Neural cell (in vitro differentiated cells): Measurements from ENCODE around the gene SH3BGRL. TPM values are rescaled to one million over a fixed set of nuclear protein-coding genes. Genes with fewer than 3 reads are reported as not detected.

Source experiments
- H2AFZ ChIP-seq: fragments of 200-600, 300-800 bp; sonication (generic), shearing (Covaris generic); 2 replicates; pipeline ENCODE4 v1.6.0; 2014; ENCODE audit warnings: low read depth, mild to moderate bottlenecking, antibody characterized with exemption, low read length, moderate library complexity
- H3F3A ChIP-seq: fragments of 200-600 bp; shearing (Covaris generic); 2 replicates; pipeline ENCODE4 v1.6.1; 2016; ENCODE audit warnings: mild to moderate bottlenecking, moderate library complexity, mixed read lengths, antibody characterized with exemption, low read length; ENCODE audit not compliant: insufficient read depth, poor library complexity, severe bottlenecking
- H3K27ac ChIP-seq: fragments of 200-600, 300-800 bp; sonication (generic), shearing (Covaris generic); 2 replicates; pipeline ENCODE4 v1.5.1; 2014; ENCODE audit warnings: mild to moderate bottlenecking, low read length, moderate library complexity
- H3K27me3 ChIP-seq: fragments of 300-800, 200-600 bp; sonication (generic), shearing (Covaris generic); 2 replicates; pipeline ENCODE4 v1.6.0; 2014; ENCODE audit warnings: mild to moderate bottlenecking, low read depth, low read length, moderate library complexity; ENCODE audit not compliant: insufficient read depth
- H3K36me3 ChIP-seq: fragments of 300-800, 200-600 bp; sonication (generic), shearing (Covaris generic); 2 replicates; pipeline ENCODE4 v1.5.1; 2014; ENCODE audit warnings: mild to moderate bottlenecking, antibody characterized with exemption, low read length, moderate library complexity; ENCODE audit not compliant: insufficient read depth
- H3K4me2 ChIP-seq: fragments of 300-800, 200-600 bp; sonication (generic), shearing (Covaris generic); 2 replicates; pipeline ENCODE4 v1.6.0; 2014; ENCODE audit warnings: mild to moderate bottlenecking, low read length
- H3K4me3 ChIP-seq: fragments of 300-800, 200-600 bp; sonication (generic), shearing (Covaris generic); 2 replicates; pipeline ENCODE4 v1.5.1; 2014; ENCODE audit warnings: mild to moderate bottlenecking, low read length, moderate library complexity
- H3K79me2 ChIP-seq: fragments of 200-600 bp; shearing (Covaris generic); replicated peaks from 2 replicates; pipeline ENCODE4 v1.6.0; 2014; ENCODE audit warnings: mild to moderate bottlenecking, low read length, moderate library complexity; ENCODE audit not compliant: insufficient read depth
- H3K9ac ChIP-seq: fragments of 300-800, 200-600 bp; sonication (generic), shearing (Covaris generic); 2 replicates; pipeline ENCODE4 v1.6.1; 2016; ENCODE audit warnings: mild to moderate bottlenecking, low read length, mixed read lengths
- H3K9me2 ChIP-seq: fragments of 200-600 bp; shearing (Covaris generic); 2 replicates; pipeline ENCODE4 v1.6.1; 2016; ENCODE audit warnings: mild to moderate bottlenecking, low read length, mixed read lengths; ENCODE audit not compliant: insufficient read depth
- H3K9me3 ChIP-seq: fragments of 200-600, 300-800 bp; sonication (generic), shearing (Covaris generic); 2 replicates; pipeline ENCODE4 v1.6.1; 2016; ENCODE audit warnings: mild to moderate bottlenecking, mixed run types, low read length, moderate library complexity, mixed read lengths
- H4K20me1 ChIP-seq: fragments of 200-600 bp; shearing (Covaris generic); 2 replicates; pipeline ENCODE4 v1.6.1; 2016; ENCODE audit warnings: mild to moderate bottlenecking, mixed run types; ENCODE audit not compliant: insufficient read depth
- EP300 ChIP-seq: fragments of 450-650 bp; conservative IDR thresholded peaks from 2 replicates; pipeline ENCODE4 v1.6.1; 2014; ENCODE audit warnings: antibody characterized with exemption, mild to moderate bottlenecking, moderate library complexity; ENCODE audit not compliant: poor library complexity, severe bottlenecking
- EZH2 ChIP-seq: fragments of 200-600, 300-800 bp; shearing (Covaris generic), sonication (generic); IDR thresholded peaks from 2 replicates; pipeline ENCODE4 v1.6.1; 2014; ENCODE audit warnings: antibody characterized with exemption, low read length, borderline replicate concordance, mild to moderate bottlenecking; ENCODE audit not compliant: insufficient read depth, poor library complexity, severe bottlenecking
- MXI1 ChIP-seq: fragments of 450-650 bp; conservative IDR thresholded peaks from 2 replicates; pipeline ENCODE4 v1.6.1; 2014; ENCODE audit warnings: antibody characterized with exemption, mild to moderate bottlenecking; ENCODE audit not compliant: poor library complexity, severe bottlenecking
- POLR2AphosphoS5 ChIP-seq: IDR thresholded peaks from 2 replicates; pipeline ENCODE4 v1.6.1; 2012
- RAD21 ChIP-seq: fragments of 450-650 bp; conservative IDR thresholded peaks from 2 replicates; pipeline ENCODE4 v1.6.1; 2014; ENCODE audit warnings: antibody characterized with exemption, mild to moderate bottlenecking, moderate library complexity
- SMC3 ChIP-seq: fragments of 450-650 bp; conservative IDR thresholded peaks from 2 replicates; pipeline ENCODE4 v1.6.1; 2014; ENCODE audit warnings: antibody characterized with exemption, mild to moderate bottlenecking, moderate library complexity; ENCODE audit not compliant: poor library complexity
- TAF1 ChIP-seq: IDR thresholded peaks from 2 replicates; pipeline ENCODE4 v1.6.1; 2012; ENCODE audit warnings: low read depth
- polyA plus RNA-seq: library from polyadenylated mRNA; depleted of rRNA; stranded (reverse); fragments of >200 nt; gene quantifications from 2 replicates; pipeline ENCODE4 v1.2.3, GENCODE V29; 2014
- TF ChIP-seq, protein P1 (sequence below): fragments of 450-650 bp; IDR thresholded peaks from 2 replicates; pipeline ENCODE4 v1.5.1; 2014; ENCODE audit warnings: antibody characterized with exemption, mild to moderate bottlenecking, moderate library complexity; ENCODE audit not compliant: poor library complexity, severe bottlenecking
- TF ChIP-seq, protein P2 (sequence below): IDR thresholded peaks from 2 replicates; pipeline ENCODE4 v1.6.1; 2012; ENCODE audit warnings: borderline replicate concordance

Gene SH3BGRL
- polyA plus RNA-seq, 1 donor from 2014 or later: 120 TPM

DNA sequence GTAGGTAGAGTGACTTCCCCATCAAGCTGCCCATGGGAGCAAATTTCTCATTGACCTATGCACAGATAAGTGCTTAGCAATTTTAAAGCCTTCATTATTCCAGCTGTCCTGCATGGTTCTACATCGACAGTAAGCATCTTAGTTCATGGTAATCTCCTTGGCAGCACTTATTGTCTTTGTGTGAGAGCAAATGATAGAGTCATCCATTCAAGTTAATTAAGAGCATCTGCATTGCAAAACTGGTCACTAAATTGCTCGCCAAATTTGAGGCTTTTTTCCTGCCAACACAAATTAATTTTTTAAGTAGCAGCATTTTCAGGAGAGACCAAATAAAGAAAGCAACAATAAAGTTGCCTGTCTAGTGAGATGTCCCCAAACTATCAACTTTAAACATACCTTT lies 76.7 kb downstream of the SH3BGRL start:
- no peak overlapping the region for H2AFZ ChIP-seq
- no peaks in the 10 kb centered on the region for H3K27me3 ChIP-seq
- no peaks in the 10 kb centered on the region for H4K20me1 ChIP-seq
- H3K27ac ChIP-seq: no peak overlapping the region
- TF ChIP-seq EP300 (no peak), EZH2 (no peak), SMC3 (no peak), MXI1 (no peak), POLR2AphosphoS5 (no peak), TAF1 (no peak), RAD21 (no peak)
- TF ChIP-seq, protein P1, sequence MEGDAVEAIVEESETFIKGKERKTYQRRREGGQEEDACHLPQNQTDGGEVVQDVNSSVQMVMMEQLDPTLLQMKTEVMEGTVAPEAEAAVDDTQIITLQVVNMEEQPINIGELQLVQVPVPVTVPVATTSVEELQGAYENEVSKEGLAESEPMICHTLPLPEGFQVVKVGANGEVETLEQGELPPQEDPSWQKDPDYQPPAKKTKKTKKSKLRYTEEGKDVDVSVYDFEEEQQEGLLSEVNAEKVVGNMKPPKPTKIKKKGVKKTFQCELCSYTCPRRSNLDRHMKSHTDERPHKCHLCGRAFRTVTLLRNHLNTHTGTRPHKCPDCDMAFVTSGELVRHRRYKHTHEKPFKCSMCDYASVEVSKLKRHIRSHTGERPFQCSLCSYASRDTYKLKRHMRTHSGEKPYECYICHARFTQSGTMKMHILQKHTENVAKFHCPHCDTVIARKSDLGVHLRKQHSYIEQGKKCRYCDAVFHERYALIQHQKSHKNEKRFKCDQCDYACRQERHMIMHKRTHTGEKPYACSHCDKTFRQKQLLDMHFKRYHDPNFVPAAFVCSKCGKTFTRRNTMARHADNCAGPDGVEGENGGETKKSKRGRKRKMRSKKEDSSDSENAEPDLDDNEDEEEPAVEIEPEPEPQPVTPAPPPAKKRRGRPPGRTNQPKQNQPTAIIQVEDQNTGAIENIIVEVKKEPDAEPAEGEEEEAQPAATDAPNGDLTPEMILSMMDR: no peak
- TF ChIP-seq, protein P2, sequence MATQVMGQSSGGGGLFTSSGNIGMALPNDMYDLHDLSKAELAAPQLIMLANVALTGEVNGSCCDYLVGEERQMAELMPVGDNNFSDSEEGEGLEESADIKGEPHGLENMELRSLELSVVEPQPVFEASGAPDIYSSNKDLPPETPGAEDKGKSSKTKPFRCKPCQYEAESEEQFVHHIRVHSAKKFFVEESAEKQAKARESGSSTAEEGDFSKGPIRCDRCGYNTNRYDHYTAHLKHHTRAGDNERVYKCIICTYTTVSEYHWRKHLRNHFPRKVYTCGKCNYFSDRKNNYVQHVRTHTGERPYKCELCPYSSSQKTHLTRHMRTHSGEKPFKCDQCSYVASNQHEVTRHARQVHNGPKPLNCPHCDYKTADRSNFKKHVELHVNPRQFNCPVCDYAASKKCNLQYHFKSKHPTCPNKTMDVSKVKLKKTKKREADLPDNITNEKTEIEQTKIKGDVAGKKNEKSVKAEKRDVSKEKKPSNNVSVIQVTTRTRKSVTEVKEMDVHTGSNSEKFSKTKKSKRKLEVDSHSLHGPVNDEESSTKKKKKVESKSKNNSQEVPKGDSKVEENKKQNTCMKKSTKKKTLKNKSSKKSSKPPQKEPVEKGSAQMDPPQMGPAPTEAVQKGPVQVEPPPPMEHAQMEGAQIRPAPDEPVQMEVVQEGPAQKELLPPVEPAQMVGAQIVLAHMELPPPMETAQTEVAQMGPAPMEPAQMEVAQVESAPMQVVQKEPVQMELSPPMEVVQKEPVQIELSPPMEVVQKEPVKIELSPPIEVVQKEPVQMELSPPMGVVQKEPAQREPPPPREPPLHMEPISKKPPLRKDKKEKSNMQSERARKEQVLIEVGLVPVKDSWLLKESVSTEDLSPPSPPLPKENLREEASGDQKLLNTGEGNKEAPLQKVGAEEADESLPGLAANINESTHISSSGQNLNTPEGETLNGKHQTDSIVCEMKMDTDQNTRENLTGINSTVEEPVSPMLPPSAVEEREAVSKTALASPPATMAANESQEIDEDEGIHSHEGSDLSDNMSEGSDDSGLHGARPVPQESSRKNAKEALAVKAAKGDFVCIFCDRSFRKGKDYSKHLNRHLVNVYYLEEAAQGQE: no peak
- H3K9me3 ChIP-seq: no peaks in the 10 kb centered on the region
- no peaks in the 10 kb centered on the region for H3K36me3 ChIP-seq
- no peak overlapping the region for H3K4me3 ChIP-seq
- H3F3A ChIP-seq: no peaks in the 10 kb centered on the region
- no peak overlapping the region for H3K4me2 ChIP-seq
- no peaks in the 10 kb centered on the region for H3K79me2 ChIP-seq
- H3K9ac ChIP-seq: no peak overlapping the region
- H3K9me2 ChIP-seq: no peaks in the 10 kb centered on the region

DNA sequence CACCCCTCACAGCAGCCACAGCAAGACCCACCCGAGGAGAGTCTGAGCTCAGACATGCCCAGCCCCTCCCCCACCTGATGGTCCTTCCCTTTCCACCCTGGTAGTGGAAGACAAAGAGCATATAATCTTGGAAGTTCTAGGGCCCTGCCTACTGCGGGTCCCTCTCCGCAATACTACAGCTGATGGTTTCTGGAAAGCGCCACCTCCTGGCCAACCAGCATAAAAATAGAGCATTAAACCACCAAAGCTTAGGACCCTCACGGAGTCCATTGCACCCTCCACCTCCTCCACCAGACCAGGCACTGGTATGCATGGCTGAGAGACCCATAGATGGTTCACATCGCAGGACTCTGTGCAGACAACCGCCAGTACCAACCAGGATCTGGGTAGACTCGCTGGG lies 78.2 kb downstream of the SH3BGRL start:
- H3K9me2 ChIP-seq: no peaks in the 10 kb centered on the region
- TF ChIP-seq, protein P2: no peak
- no peak for TF ChIP-seq POLR2AphosphoS5
- TF ChIP-seq MXI1: no peak
- no peak for TF ChIP-seq SMC3
- TF ChIP-seq TAF1: no peak
- no peak for TF ChIP-seq EP300
- TF ChIP-seq RAD21: no peak
- TF ChIP-seq EZH2: no peak
- TF ChIP-seq, protein P1: no peak
- H3K9ac ChIP-seq: no peak overlapping the region
- no peaks in the 10 kb centered on the region for H4K20me1 ChIP-seq
- no peaks in the 10 kb centered on the region for H3K79me2 ChIP-seq
- no peak overlapping the region for H3K27ac ChIP-seq
- no peak overlapping the region for H2AFZ ChIP-seq
- no peaks in the 10 kb centered on the region for H3K9me3 ChIP-seq
- no peaks in the 10 kb centered on the region for H3F3A ChIP-seq
- no peaks in the 10 kb centered on the region for H3K36me3 ChIP-seq
- H3K4me2 ChIP-seq: no peak overlapping the region
- no peak overlapping the region for H3K4me3 ChIP-seq
- H3K27me3 ChIP-seq: no peaks in the 10 kb centered on the region
